ENCODE data around the gene IGFBPL1.
"Not testable (repeated sequence)": the region's sequence is repeated elsewhere in the genome, so short reads cannot be mapped to it uniquely, and the experiment has no call there.

The IGFBPL1 gene

DNA sequence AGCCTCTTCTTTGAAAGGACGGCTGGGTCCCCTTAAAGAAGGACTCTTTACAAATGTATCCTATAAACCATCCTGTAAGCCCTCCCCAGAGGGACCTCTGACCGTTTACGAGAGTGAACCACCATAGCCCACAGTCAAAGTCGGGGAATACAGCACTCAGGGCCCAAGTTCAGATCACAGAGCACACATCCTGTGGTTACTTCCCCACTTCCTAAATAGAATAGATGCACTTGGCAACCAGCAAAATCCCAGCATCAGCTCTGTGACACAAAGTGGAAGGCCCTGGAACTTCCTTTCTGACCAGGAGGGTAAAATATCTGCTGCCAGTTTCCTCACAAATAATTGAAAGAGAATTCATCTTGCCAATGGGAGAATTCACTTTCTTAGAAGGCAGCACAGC lies 6.9 kb upstream of the IGFBPL1 start:
- no peak for DNase-seq

DNA sequence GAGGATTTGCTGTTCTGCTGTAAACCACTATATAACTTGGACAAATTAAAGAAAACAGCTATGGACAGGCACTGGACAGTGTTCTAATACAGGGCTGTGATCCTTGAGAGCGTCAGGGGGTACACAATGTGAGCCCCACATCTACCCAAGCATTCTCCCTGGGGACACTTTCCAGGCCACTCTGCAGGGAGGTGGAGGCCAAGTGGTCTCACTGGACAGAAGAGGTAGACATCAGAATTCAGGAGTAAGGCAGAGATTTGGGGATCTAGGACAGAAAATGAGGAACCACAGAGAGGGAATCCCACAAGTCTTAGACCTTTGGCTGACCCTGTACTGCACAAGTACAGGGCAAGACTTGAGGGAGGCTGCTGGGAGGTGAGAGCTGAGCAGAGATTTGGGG lies 3.8 kb upstream of the IGFBPL1 start:
- no peak for DNase-seq

DNA sequence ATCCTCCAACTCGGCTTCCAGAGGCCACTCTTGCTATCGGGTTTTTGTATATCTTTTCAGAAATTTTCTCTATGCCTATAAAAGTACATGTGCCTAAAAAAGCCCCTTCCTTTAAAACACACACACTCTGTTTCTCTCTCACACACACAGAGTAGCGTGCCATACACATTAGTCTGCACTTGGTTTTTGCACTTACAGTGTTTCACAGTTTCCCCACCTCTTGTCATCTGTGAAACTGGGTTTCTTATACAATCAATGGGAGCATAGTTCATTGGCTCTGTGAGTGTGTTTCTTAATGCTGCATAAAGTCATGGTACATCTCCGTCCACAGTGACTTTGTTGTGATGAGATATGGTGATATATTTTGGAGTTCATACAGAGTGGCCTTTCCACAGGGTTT lies 664 bp upstream of the IGFBPL1 start:
- DNase-seq = peak; percentile 41

DNA sequence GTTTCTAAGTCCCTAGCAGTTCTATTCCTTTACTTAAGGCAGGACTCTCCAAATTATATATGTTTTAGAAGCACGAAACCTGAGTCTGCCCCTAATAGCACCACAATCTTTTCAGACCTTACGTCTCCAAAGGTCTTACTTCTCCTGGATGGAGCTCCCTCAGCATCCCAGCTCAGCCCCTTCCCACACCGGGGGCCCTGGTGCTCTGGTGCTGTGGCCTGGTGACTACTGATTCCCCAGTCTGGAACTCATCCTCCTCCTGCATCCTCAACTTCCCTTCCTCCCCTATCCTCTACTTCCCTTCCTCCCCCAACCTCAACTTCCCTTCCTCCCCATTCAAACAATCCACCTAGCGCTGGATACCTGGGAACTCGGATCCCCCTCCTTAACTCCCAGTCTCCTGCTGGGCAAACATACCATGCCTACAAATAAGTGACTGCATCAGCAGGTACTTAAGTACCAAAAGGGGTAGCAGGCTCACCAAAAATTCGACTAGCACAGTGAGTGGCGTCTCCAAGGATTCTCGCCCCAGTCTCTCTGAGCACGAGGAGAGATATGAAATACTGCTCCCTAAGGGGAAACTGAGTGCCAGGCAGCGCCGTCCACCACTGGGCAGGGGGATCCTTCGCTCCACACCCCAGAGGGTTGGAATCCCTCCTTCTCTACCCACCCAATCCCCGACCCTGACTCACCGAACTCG lies 831 bp downstream of the IGFBPL1 start:
- DNase-seq = peak; percentile 80

DNA sequence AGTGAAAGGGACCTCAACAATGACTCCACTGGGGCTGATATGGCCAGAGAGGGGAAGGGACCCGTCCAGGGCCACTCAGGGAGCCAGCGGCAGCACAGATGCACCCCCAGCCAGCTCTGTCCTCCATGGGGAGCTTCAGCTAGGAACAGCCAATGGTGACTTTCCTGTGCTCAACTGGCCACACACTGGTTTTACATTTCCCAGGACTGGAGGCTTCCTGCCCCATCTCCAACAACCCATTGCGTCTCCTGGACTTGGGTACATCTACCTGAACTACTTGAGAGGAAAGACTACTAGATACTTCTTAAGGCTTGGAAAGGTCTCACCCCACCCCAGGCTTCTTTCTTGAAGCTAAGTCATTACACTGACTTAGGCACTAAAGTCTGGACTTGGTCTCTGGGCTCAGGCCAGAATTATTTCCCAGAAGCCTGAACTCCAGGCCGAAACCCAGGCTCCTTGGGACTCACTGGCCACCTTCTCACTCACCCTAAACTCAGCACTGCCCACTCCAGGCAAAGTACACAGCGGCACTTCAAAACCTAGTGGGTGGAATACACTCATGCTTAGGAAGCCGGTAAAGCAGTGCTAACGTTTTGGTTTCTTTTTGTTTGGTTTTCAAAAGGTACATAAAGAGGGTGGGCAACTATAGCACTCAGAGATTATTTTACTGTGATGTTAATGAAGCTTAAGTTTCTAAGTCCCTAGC lies 1.5 kb downstream of the IGFBPL1 start:
- peak; percentile 77 for DNase-seq

DNA sequence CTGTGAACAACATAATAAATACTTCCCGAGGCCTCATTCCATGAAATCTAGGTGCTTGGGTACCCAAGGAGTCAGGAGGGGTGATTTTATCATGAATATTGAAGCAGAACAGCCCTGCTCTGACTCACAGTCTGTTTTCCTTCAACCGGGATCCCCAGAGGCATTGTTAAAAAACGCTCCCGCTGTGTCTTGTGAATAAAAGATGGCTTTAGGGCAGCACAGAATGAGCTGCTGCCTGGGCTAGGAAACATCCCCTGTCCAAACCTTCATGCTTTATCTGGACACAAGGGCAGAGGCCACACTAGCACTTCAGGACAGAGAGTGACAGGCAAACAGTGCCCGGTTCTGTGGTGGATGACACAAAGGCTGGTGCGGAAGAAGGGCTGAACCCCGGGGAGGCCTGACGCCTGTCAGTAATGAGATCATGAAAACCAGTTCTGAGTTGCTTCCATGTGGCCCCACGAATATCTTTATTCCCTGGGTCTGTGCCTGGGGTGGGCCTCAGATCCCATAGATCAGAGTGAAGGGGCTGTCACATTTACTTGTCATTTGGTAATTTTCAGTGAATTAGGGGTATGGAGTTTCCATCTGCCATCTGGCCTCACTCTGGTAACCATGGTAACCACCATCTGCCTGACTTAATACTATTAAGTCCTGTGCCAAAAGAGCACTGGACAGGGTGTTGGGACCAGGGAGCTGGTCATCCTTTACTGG lies 2.6 kb downstream of the IGFBPL1 start:
- peak; percentile 97 for DNase-seq

DNA sequence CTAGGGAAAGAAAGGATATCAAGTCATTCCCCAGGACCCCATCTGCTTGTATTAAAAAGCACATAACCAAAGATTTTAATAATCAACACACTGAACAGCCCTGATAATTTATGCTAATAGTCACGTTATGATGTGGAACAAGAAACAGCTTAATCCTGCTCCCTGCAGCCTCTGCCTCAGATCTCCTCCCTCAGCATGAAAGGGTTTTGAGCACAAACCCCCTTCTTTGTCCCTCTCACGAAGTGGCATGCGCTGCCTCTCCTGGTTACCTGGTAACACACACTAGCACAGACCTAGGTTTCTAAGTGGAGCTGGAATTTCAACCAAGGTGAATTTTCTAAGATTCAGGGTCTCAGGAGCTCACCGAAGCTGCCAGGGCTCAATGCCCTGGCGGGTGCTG lies 5.1 kb downstream of the IGFBPL1 start:
- peak; percentile 27 for DNase-seq

DNA sequence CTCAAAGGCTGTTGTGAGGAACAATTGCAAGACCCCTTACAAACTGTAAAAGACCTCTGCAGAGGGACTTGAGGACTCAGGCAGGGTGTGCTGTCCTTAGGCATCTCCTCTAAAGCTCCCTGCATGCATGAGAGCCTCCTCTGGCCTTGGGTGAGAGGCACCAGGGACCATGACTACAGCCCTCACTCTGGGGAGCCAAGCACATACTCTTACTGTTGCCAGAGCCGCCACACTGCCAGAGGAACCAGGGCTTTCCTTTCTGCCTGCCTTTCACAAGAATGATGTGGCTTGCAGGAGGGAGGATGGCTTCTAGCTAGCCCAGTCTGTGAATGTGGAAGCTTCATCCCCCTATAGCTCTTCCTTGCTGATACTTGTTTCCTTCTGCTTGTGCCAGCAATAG lies 5.9 kb downstream of the IGFBPL1 start:
- DNase-seq = no peak

DNA sequence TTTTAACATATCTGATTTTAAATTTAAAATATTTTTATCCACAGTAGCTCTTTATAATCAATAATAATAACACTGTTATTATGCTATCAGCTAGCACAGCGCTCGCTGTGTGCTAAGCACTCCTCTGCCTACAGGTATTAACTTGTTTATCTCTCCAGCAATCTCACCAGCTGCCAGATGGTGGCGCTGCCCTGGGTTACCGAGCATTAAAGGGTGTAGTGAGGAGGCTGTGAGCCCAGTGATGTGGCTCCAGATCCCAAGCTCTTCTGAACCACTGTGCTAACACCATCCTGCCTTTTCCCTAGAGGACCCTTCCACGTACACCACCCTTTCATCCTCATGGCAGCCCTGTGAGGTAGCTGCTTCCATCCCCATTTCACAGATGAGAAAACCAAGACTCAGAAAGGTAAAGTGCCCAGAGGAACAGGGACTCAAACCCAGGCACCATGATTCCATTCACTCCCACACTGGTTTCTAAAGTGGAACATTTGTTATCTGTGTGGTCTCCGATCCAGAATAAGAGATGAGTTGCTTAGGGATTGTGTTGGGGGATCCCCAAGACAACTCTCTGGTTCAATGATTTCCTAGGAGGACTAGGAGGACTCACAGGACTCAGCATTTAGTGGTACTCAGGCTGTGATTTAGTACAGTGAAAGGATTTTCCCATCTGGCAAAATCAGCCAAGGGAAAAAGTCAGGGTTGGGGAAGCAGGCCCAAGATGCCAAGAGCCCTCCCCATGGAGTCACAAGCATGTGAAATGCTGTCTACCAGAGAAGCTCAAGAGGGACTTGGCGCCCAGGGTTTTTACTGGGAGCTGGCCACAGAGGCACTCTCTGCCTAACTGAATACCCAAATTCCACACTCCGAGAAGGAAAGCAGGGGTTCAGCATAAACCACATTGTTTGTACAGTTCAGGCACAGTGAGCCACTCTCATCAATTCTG lies 7.0 kb downstream of the IGFBPL1 start:
- DNase-seq = peak; percentile 78

DNA sequence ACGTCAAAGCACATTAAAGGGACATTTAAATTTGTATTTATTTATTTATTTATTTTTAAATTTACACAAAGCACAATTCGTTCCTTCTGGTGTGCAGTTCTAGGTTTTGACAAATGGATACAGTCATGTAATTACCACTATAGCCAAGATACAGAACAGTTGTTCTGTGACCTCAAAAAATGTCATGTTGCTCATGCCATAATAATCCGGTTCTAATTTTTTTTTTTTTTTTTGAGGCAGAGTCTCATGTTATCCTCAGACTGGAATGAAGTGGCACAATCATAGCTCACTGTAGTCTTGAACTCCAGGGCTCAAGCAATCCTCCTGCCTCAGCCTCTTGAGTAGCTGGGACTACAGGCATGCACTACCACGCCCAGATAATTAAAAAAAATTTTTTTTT lies 7.8 kb downstream of the IGFBPL1 start:
- DNase-seq = no peak

DNA sequence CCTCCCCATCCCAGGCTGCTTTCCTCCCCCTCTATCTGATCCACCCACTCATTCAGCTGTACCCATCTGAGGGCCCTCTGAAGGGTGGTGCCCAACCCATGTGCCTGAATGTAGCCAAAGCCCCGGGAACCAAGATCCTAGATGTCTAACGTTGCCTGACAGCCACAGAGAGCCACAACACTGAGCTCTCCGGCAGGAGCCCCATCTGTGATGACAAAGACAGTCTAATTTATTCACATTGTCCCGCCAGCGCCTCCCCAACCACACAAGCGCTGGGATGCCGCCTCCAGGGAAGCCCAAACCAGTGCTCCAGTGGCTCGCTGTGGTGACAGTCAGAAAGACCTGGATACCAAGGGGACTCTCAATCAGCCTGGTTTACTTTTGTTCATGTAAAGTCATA lies 8.4 kb downstream of the IGFBPL1 start:
- peak; percentile 50 for DNase-seq

DNA sequence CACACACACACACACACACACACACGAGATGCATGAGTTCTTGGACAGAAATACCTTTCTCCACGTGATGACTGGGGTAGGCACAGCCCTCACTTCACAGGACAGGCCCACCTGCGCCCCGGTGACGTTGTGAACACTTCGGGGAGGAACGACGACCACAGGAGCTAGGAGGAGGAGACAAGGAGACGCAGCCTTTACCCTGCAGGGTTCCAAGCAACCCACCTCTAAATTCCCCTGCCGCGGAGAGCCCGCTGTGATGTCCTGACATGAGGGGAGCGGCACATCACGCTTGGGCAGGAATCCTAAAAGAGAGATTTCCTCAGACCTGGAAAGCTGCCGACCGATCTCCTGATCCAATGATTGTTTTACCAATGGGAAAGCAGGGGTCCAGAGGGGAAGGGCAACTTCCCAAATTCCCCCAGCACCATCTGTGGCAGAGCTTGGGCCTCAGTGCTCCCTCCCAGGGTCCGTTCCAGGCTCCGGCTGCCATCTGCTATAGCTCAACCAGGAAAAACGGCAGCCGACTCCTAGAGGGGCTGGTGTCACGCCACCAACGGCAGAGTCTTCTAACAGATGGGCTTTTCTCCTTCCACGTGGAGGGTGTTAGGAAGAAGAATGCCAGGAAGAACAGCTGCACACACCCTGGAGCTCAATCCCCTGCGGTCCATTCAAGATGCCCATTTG lies 10.1 kb downstream of the IGFBPL1 start:
- DNase-seq = peak; percentile 92

DNA sequence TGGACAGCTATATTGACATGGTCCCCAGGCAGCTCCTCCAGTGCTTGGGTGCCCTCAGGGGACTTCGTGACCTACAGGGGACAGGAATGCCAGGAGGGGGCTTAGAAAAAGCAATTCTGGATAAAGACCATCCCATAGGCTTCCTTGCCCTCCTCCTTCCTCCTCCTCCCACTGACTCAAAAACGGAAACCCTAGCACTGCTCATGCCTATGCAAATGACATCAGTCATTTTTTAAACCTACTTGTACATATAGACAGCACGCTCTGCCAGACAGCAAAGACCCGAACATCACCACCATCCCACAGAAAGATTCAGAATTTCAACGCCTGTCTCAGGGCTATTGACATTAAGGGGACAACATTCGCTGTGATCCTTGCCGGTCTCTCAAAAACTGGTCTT lies 11.0 kb downstream of the IGFBPL1 start:
- no peak for DNase-seq

DNA sequence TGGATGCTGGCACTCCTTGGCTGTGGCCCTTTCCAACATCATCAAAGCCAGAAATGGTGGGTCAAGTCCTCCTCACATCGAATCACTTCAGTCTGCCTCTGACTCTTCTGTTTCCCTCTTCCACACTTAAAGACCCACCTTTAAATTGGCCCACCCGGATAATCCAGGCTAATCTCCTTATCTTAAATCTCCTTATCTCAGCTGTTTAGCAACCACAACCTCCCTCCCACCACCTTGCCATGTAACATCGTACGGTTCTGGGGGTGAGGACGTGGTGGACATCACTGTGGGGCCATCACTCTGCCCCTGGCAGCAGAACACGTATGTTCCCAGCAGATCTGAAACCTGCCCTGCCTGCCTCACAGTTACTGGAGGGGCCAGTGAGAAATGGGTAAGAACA lies 11.5 kb downstream of the IGFBPL1 start:
- no peak for DNase-seq

DNA sequence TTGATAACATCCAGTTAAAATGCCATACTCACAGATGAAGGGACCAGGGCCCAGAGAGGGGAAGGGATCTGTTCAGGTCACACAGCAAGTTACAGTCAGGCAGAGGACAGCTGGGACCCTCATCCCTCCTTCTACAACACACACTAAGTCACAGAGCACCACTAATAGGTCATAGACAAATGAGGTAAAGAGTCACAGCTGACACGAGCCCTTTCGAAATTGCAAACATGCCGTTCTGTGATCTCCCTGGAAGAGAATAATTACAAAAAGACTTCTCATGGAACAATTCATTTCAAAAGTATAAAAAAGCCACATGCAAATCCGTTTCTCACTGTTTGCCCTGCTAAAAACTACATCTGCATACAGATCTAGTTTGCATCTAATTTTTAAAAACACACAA lies 15.5 kb downstream of the IGFBPL1 start:
- no peak for DNase-seq

DNA sequence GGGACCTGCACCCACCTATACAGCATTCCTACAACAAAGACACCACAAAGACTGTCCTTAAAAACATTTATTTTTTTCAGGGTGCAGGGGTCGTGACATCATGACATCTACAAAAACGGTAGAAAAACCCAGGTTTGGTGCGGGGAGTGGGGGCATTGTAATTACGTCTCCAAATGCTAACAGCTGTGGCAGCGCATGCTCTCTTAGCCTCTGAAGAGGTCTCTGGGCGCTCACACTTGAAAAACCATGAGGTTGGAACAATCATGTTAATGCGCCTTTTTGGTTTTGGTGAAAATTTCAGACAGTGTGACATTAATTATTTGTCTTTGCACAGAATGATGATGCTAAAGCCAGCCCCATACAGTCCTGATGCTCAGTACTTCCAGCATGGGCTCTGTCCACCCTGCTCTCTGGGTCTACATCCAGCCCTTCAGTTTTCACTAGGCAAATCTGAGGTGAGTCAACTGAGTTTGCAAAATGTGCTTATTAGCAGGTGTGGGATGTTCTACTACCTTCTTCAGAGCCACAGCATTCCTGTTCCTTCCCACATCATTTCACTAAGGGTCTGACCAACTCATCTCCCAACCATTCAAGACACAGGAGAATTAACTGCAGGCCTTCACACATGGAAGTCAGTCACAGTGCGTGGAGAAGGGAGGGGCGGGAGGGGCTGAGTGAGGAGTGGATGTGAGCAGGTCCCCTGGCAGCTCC lies 17.6 kb downstream of the IGFBPL1 start:
- no peak for DNase-seq

DNA sequence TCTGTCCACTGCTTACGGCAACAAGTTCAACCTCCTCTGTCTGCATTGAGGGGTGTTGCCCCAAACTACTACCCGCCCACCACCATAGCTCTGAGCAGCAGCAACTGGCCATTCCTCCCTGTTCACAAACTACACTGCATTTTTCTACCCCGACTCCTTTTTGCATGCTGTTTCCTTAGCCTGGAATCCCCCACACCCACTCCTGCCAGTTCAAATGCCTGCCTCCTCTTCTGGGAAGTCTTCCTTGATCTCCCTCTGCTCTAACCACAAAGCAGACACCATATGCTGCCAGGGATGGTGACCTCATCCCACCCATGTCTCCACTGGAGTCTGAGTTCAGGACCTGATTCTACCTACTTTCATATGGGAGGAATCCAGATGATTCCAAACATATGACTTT lies 18.5 kb downstream of the IGFBPL1 start:
- no peak for DNase-seq

DNA sequence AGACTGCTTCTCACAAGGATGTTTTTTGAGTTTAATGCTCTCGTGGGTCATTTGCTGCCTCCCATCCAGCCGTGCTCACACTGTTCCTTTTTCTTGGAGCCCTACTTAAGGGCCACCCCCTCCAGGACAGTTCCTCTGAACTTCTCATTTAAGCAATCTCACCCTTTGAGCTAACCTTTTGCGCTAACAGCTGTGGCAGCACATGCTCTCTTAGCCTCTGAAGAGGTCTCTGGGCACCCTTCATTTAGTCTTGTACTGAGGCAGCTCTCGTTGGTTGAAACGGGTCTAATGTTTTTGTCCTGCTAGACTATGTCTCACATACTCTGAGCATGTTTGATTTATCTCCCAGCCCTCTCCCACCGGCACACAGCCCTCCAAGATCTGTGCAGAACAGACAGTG lies 19.9 kb downstream of the IGFBPL1 start:
- DNase-seq = no peak

DNA sequence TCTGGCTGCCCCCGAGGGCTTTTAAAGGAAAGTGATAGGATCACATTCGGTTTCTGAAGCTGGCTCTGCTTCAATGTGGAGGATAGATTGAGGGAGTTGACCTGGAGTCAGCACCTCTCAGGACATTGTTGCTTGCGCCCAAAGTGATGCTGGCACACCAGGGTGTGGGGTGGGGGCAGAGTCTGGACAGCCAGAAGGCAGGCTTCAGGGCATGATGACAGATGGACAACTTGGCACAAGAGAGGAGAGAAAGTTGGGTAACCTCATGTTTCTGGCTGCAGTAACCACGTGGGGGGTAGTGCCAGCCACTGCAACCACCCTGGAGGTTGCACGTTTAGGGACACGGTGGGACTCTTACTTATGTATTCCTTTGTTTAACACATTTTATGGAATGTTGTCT lies 22.3 kb downstream of the IGFBPL1 start:
- peak; percentile 49 for DNase-seq

DNA sequence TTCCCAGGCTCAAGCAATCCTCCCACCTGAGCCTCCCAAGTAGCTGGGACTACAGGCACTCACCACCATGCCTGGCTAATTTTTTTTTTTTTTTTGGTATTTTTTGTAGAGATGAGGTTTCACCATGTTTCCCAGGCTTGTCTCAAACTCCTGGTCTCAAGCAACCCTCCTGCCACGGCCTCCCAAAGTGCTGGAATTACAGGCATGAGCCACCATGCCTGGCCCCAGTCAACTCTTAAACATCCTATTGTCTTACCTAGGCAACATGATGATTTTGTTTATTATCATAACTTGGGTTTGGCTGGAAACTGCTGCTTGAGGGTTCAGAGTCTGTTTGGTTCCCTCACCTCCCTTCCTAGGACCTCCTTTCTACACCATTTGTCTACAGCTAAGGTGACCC lies 25.1 kb downstream of the IGFBPL1 start:
- not testable (repeated sequence) for DNase-seq

DNA sequence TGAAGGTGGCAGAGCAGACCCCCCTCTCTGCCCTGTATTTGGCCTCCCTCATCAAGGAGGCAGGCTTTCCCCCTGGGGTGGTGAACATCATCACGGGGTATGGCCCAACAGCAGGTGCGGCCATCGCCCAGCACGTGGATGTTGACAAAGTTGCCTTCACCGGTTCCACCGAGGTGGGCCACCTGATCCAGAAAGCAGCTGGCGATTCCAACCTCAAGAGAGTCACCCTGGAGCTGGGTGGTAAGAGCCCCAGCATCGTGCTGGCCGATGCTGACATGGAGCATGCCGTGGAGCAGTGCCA lies 27.9 kb downstream of the IGFBPL1 start:
- DNase-seq = no peak
